ENCODE results near the gene TCAF1.

TCAF1 gene

GRCh38 chr7:143900230-143900766 is 1.7 kb downstream of the TCAF1 start:
- no peak overlapping the region for H3K9ac ChIP-seq (ENCODE audit: low read length)
- peak overlapping the region; percentile 76 for H3K4me3 ChIP-seq (ENCODE audit: low read depth, low read length)
- H3K27me3 ChIP-seq (ENCODE audit: control insufficient read depth, insufficient read depth, low read length): no peaks in the 10 kb centered on the region
- H3K27ac ChIP-seq (ENCODE audit: low read depth, low read length): no peak overlapping the region
- H3K36me3 ChIP-seq (ENCODE audit: control insufficient read depth, insufficient read depth, low read length): no peaks in the 10 kb centered on the region
- no peaks in the 10 kb centered on the region for H3K9me3 ChIP-seq (ENCODE audit: control insufficient read depth, insufficient read depth, low read depth, low read length)
- H3K4me1 ChIP-seq (ENCODE audit: control insufficient read depth, insufficient read depth, low read length): peaks cover 22% of the 10 kb centered on the region

- Histone ChIP-seq H3K9ac (ENCODE audit: low read length) (no peak overlapping the region), H3K4me3 (ENCODE audit: low read depth, low read length) (no peak overlapping the region), H3K9me3 (ENCODE audit: control insufficient read depth, insufficient read depth, low read depth, low read length) (no peaks in the 10 kb centered on the region), H3K27me3 (ENCODE audit: control insufficient read depth, insufficient read depth, low read length) (no peaks in the 10 kb centered on the region), H3K27ac (ENCODE audit: low read depth, low read length) (no peak overlapping the region), H3K4me1 (ENCODE audit: control insufficient read depth, insufficient read depth, low read length) (peaks cover 13% of the 10 kb centered on the region), H3K36me3 (ENCODE audit: control insufficient read depth, insufficient read depth, low read length) (no peaks in the 10 kb centered on the region)
These were observed 3.2 kb downstream of the TCAF1 start for GRCh38 chr7:143898810-143899209.

DNA sequence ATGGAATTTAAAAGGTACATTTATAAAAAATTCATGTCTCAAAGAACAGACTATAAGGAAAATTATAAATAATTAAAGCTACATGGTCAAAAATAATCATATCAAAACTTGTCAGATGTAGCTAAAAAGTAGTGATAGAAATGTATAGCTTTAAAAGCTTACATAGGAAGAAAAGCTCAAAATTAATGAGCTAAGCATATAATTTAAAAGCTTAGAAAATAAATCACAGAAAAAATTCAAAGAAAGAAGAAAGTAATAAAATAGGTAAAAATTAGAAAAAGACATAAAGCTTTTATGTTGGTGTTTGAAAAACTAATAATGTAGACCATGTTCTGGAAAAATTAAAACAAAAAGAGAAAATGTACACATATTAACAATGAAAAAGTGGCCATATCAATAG is 5.3 kb downstream of the TCAF1 start:
- Histone ChIP-seq H3K4me3 (ENCODE audit: low read depth, low read length) (no peak overlapping the region), H3K27ac (ENCODE audit: low read depth, low read length) (no peak overlapping the region), H3K9me3 (ENCODE audit: control insufficient read depth, insufficient read depth, low read depth, low read length) (no peaks in the 10 kb centered on the region), H3K4me1 (ENCODE audit: control insufficient read depth, insufficient read depth, low read length) (peaks cover 13% of the 10 kb centered on the region), H3K27me3 (ENCODE audit: control insufficient read depth, insufficient read depth, low read length) (no peaks in the 10 kb centered on the region), H3K36me3 (ENCODE audit: control insufficient read depth, insufficient read depth, low read length) (no peaks in the 10 kb centered on the region), H3K9ac (ENCODE audit: low read length) (no peak overlapping the region)

DNA sequence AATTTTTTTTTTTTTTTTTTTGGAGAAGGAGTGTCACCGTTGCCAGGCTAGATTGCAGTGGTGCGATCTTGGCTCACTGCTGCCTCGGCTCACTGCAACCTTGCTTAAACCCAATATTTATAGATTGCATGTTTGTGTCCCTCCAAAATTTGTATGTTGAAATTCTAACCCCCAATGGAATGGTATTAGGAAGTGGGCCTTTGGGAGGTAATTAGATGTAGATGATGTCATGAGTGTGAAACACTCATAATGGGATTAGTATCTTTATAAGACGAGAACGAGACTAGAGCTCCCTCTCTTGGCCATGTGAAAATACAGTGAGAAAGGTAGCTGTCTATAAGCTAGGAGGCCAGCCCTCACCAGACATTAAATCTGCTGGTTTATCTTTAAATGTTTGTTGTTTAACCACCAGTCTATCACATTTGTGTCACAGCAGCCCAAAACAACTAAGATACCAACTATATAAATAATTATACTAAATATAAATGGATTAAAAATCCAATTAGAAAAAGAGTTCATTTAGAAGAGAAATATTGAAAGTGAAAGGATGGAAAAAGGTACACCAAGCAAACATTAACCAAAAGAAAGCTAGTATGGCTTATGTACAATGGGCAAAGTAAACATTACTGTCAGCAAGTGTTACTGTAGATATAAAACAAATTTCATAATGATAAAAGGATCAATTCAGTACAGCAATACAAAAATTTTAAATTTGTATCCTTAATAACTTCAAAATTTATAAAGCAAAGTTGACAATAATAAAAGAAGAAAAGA is 9.3 kb downstream of the TCAF1 start:
- H3K9me3 ChIP-seq (ENCODE audit: control insufficient read depth, insufficient read depth, low read depth, low read length): 0 out of 2 replicates have a peak, but pooled peaks cover 6% of the 10 kb centered on the region
- H3K27ac ChIP-seq (ENCODE audit: low read depth, low read length): no peak overlapping the region
- H3K9ac ChIP-seq (ENCODE audit: low read length): no peak overlapping the region
- H3K4me1 ChIP-seq (ENCODE audit: control insufficient read depth, insufficient read depth, low read length): no peaks in the 10 kb centered on the region
- peaks cover 8% of the 10 kb centered on the region for H3K36me3 ChIP-seq (ENCODE audit: control insufficient read depth, insufficient read depth, low read length)
- H3K4me3 ChIP-seq (ENCODE audit: low read depth, low read length): no peak overlapping the region
- H3K27me3 ChIP-seq (ENCODE audit: control insufficient read depth, insufficient read depth, low read length): no peaks in the 10 kb centered on the region

DNA sequence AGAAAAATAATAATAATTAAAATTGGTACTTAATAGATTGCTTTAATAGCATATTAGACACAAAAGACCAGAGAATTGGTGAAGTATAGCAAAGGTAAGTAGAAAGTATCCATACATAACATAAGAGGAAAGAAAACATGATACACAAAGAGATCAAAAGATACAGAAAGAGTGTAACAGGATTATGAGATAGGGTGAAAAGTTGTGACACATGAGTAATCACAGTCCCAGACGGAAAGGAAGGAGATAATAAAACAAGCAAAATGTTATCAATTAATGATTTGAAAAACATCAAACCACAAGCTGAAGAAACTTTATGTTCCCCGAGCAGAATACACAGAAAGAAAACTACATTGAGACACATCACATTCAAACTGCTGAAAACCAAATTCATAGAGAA is 10.5 kb downstream of the TCAF1 start:
- Histone ChIP-seq H3K9me3 (ENCODE audit: control insufficient read depth, insufficient read depth, low read depth, low read length) (0 out of 2 replicates have a peak, but pooled peaks cover 6% of the 10 kb centered on the region), H3K27me3 (ENCODE audit: control insufficient read depth, insufficient read depth, low read length) (no peaks in the 10 kb centered on the region), H3K27ac (ENCODE audit: low read depth, low read length) (no peak overlapping the region), H3K4me1 (ENCODE audit: control insufficient read depth, insufficient read depth, low read length) (no peaks in the 10 kb centered on the region), H3K4me3 (ENCODE audit: low read depth, low read length) (no peak overlapping the region), H3K9ac (ENCODE audit: low read length) (no peak overlapping the region), H3K36me3 (ENCODE audit: control insufficient read depth, insufficient read depth, low read length) (peaks cover 8% of the 10 kb centered on the region)

GRCh38 chr7:143890558-143890957 is 11.4 kb downstream of the TCAF1 start:
- peaks cover 8% of the 10 kb centered on the region for H3K36me3 ChIP-seq (ENCODE audit: control insufficient read depth, insufficient read depth, low read length)
- H3K27ac ChIP-seq (ENCODE audit: low read depth, low read length): no peak overlapping the region
- no peak overlapping the region for H3K4me3 ChIP-seq (ENCODE audit: low read depth, low read length)
- no peaks in the 10 kb centered on the region for H3K27me3 ChIP-seq (ENCODE audit: control insufficient read depth, insufficient read depth, low read length)
- no peaks in the 10 kb centered on the region for H3K4me1 ChIP-seq (ENCODE audit: control insufficient read depth, insufficient read depth, low read length)
- 0 out of 2 replicates have a peak, but pooled peaks cover 6% of the 10 kb centered on the region for H3K9me3 ChIP-seq (ENCODE audit: control insufficient read depth, insufficient read depth, low read depth, low read length)
- no peak overlapping the region for H3K9ac ChIP-seq (ENCODE audit: low read length)

GRCh38 chr7:143889068-143889467 is 12.9 kb downstream of the TCAF1 start:
- peaks cover 8% of the 10 kb centered on the region for H3K36me3 ChIP-seq (ENCODE audit: control insufficient read depth, insufficient read depth, low read length)
- no peaks in the 10 kb centered on the region; the same call in 1 of the 2 replicates for H3K27me3 ChIP-seq (ENCODE audit: control insufficient read depth, insufficient read depth, low read length)
- no peak overlapping the region for H3K27ac ChIP-seq (ENCODE audit: low read depth, low read length)
- H3K4me3 ChIP-seq (ENCODE audit: low read depth, low read length): no peak overlapping the region
- peaks cover under 1% of the 10 kb centered on the region; the same call in 1 of the 2 replicates for H3K4me1 ChIP-seq (ENCODE audit: control insufficient read depth, insufficient read depth, low read length)
- no peak overlapping the region for H3K9ac ChIP-seq (ENCODE audit: low read length)
- H3K9me3 ChIP-seq (ENCODE audit: control insufficient read depth, insufficient read depth, low read depth, low read length): 0 out of 2 replicates have a peak, but pooled peaks cover 6% of the 10 kb centered on the region

- H3K9ac ChIP-seq (ENCODE audit: low read length): no peak overlapping the region
- peaks cover 6% of the 10 kb centered on the region; the same call in 1 of the 2 replicates for H3K4me1 ChIP-seq (ENCODE audit: control insufficient read depth, insufficient read depth, low read length)
- no peak overlapping the region for H3K27ac ChIP-seq (ENCODE audit: low read depth, low read length)
- 0 out of 2 replicates have a peak, but pooled peaks cover 6% of the 10 kb centered on the region for H3K9me3 ChIP-seq (ENCODE audit: control insufficient read depth, insufficient read depth, low read depth, low read length)
- no peak overlapping the region for H3K4me3 ChIP-seq (ENCODE audit: low read depth, low read length)
- peaks cover 3% of the 10 kb centered on the region; the same call in 1 of the 2 replicates for H3K27me3 ChIP-seq (ENCODE audit: control insufficient read depth, insufficient read depth, low read length)
- peaks cover 8% of the 10 kb centered on the region for H3K36me3 ChIP-seq (ENCODE audit: control insufficient read depth, insufficient read depth, low read length)
These were observed 15.0 kb downstream of the TCAF1 start for GRCh38 chr7:143886826-143887477.

- Histone ChIP-seq H3K9ac (ENCODE audit: low read length) (no peak overlapping the region), H3K4me3 (ENCODE audit: low read depth, low read length) (no peak overlapping the region), H3K9me3 (ENCODE audit: control insufficient read depth, insufficient read depth, low read depth, low read length) (0 out of 2 replicates have a peak, but pooled peaks cover 6% of the 10 kb centered on the region), H3K4me1 (ENCODE audit: control insufficient read depth, insufficient read depth, low read length) (peaks cover 9% of the 10 kb centered on the region; the same call in 1 of the 2 replicates), H3K27me3 (ENCODE audit: control insufficient read depth, insufficient read depth, low read length) (peaks cover 3% of the 10 kb centered on the region; the same call in 1 of the 2 replicates), H3K36me3 (ENCODE audit: control insufficient read depth, insufficient read depth, low read length) (peaks cover 8% of the 10 kb centered on the region), H3K27ac (ENCODE audit: low read depth, low read length) (no peak overlapping the region)
These were observed 16.0 kb downstream of the TCAF1 start for GRCh38 chr7:143885951-143886350.

- H3K9me3 ChIP-seq (ENCODE audit: control insufficient read depth, insufficient read depth, low read depth, low read length): 0 out of 2 replicates have a peak, but pooled peaks cover 6% of the 10 kb centered on the region
- peak overlapping the region; percentile 97 for H3K4me3 ChIP-seq (ENCODE audit: low read depth, low read length)
- H3K9ac ChIP-seq (ENCODE audit: low read length): peak overlapping the region; percentile 85
- peaks cover 8% of the 10 kb centered on the region for H3K36me3 ChIP-seq (ENCODE audit: control insufficient read depth, insufficient read depth, low read length)
- peaks cover 9% of the 10 kb centered on the region; the same call in 1 of the 2 replicates for H3K4me1 ChIP-seq (ENCODE audit: control insufficient read depth, insufficient read depth, low read length)
- H3K27ac ChIP-seq (ENCODE audit: low read depth, low read length): no peak overlapping the region; the same call in 1 of the 2 replicates
- peaks cover 3% of the 10 kb centered on the region; the same call in 1 of the 2 replicates for H3K27me3 ChIP-seq (ENCODE audit: control insufficient read depth, insufficient read depth, low read length)
These were observed 16.9 kb downstream of the TCAF1 start for GRCh38 chr7:143884969-143885559.
